Stimulated activated CD8-positive, alpha-beta memory T cell treated with anti-CD3 and anti-CD28 coated beads, Interleukin-7, amount 100 ng/mL, for 48 hours (primary cell): ENCODE results near the gene EPB41.

Experiments
- DNase-seq, 2 donors: peaks; one replicate each; pipeline ENCODE4 v3.0.0-alpha.2; 2020; ENCODE audit warnings: low read depth in 1 of 2; ENCODE audit errors: extremely low read depth in 1 of 2

EPB41 gene

DNA sequence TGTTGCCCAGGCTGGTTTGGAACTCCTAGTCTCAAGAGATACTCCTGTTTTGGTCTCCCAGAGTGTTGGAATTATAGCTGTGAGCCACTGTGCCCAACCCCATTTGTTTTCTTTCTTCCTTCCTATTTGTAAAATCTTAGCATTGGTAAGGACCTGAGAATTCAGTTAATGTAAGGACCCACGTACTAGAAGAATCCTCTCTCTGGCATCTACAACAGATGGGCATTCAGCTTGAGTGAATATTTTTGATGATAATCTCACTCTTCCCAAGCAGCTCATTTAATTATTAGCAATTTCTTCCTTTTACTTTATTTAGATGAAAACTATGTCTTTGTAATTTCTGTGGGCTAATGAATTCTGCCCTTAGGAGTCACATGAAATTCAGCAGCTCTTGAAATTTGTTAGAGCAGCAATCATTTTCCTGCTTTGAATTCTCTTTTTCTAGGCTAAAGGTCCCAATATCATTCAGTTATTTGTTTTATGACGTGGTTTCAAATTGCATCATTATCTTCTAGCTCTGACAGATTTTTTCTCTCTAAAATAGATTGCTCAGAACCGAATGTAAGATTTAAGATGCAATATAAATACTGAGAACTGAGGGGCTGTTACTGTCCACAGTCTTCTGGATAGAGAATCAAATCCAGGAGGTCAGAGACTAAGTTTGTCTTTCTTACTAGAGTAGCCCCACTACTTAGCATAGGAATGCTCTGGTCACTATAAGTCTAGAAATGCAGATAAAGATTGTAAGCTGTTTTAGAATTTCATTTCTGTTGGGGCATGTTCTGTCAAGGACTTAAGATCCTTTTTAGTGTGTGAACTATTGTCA is 59.4 kb downstream of the EPB41 start:
- no peak for DNase-seq

DNA sequence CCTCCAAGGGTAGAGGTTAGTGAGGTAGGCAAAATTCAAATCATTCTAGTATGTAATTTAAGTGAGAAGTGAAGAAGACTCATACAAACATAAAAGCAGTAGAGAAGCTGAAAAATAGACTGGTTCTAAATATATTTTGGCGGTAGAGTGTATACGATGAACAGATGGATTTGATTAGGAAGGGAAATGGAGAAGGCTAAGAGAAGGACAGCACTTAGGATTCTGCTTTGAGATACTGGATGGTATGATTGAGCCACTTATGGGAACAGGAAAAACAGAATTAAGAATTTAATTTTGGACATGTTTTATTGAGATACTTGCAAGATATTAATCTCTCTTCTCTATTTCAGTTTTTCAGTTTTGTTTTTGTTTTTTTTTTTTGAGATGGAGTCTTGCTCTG is 60.1 kb downstream of the EPB41 start:
- no peak for DNase-seq

DNA sequence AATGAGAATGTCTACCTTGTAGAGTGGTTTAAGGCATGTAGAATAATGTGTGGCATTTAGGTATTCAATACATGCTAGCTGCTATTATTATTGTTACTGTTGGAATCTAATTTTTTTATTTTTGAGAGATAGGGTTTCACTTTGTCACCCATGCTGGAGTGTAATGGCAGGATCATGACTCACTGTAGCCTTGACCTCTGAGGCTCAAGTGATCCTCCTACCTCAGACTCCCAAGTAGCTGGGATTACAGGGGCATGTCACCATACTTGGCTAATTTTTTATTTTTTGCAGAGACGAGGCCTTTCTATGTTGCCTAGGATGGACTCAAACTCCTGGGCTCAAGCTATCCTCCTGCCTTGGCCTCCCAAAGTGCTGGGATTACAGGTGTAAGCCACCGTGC is 61.9 kb downstream of the EPB41 start:
- no peak for DNase-seq

DNA sequence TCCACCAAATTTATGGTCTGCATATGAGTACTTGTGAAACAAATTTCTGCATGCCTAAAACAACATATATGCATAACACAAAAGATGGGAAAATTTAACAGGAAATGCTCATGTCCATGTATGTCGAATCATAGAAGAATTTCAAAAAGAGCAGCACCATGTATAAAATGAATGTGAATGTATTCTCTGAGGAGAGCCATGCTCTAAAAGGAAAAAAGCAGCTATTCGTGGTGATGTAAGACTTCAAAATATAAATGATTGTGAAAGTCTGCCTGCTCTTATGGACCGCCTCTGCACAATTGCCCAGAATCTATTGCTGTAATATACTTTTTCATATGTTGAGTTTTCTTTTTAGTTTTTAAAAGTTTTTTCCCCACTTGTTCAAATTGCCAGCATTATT is 66.8 kb downstream of the EPB41 start:
- no peak for DNase-seq

DNA sequence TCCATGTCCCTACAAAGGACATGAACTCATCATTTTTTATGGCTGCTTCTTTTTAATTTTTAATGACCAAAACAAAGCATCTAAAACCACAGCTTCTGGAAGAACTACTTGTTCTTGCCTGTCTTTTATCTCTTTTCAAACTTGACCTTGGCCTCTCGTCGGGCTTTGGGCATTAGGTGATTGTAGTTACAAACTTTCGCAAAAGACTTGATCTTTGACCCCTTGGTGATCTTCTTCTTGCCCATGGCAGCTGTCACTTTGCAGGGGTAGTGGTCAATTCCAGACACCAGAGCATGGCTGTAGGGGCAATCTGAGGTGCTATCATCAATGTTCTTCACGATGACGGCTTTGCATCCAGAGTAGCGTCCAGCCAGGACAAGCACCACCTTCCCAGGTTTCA is 67.8 kb downstream of the EPB41 start:
- no peak for DNase-seq

DNA sequence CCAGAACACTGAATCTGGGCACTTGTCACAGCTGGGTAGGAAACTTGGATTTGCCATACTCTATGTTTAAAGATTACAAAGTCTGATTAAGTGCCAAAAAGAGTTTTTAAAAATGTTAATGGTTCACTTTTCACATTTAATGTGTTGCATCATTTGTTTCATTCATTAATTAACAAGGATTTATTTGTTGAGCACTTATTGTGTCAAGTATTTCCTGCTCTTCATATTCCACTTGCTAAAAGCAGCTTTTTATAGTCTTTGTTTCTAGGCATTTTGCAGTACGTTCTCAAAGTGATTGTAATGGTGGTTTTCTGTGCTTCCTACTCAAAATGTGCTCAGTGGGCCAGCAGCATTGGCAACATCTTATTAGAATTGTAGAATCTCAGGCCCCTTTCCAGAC is 68.7 kb downstream of the EPB41 start:
- no peak for DNase-seq

DNA sequence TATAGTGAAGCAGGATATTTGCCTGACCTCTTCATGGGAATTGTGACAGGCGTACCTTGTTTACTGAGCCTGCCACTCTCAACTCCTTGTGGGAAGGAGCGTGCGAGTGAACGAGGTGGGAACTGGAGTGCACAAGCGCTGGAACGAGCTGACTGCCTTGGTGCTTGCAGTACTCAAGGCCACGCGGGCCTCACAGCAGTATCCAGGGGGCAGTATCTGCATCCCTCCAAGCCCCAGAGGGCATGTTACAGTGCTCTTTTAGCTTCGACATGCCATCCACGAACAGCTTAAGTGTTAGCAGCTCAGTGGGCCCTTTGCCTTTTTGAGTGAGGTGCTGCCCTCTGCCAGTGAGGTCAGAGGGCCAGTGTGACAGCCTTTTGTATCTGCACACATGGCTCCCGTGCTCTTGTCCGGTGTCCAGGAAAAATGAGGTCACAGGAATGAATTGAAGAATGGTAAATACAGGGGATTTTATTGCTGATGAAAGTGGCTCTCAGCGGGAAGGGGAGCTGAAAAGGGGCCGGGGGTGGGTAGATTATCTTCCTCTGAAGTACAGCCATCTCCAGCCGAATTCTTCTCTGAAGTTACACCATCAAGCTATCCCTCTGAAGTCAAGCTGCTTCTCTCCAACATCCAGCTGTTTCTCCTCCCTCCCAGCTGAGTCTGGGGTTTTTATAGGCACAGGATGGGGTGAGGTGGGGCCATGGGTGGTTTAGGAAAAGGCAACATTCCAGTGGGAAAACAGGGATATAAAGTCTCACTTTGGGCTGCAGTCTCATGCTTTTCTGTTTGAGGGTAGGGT is 69.3 kb downstream of the EPB41 start:
- DNase-seq, result no peak

DNA sequence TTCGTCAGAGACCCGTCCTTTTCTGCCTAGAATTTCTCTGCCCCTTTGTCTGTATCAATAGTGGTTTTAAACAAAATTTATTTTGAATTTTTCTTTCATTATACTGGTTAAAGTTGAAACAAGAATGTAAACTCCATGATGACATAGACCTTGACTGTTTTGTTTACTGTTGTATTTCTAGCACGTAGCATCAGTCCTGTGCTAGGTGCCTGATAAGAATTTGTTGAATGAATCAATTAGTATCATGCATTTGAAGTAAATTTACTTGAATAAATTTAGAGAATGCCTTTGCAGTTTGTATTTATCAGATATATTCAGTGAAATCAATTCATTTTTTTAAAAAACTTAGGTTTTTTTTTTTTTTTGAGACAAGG is 69.9 kb downstream of the EPB41 start:
- no peak for DNase-seq

DNA sequence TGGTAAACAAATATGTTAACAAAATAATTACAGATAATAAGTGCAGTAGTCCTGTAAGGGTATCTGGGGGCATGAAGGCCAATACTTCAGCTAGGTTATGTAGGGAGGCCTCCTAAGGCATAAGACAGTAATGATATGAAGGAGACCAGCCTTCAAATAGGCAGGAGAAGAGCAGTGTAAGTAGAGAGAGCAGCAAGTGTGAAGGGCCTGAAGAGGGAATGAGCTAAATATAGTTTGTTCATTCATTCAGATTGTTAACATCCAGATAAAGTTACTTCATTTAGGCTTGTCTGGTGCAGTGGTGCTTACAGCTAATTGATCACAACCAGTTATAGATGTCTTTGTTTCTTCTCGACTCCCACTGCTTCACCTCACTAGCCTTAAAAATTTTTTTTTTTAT is 71.1 kb downstream of the EPB41 start:
- no peak for DNase-seq

DNA sequence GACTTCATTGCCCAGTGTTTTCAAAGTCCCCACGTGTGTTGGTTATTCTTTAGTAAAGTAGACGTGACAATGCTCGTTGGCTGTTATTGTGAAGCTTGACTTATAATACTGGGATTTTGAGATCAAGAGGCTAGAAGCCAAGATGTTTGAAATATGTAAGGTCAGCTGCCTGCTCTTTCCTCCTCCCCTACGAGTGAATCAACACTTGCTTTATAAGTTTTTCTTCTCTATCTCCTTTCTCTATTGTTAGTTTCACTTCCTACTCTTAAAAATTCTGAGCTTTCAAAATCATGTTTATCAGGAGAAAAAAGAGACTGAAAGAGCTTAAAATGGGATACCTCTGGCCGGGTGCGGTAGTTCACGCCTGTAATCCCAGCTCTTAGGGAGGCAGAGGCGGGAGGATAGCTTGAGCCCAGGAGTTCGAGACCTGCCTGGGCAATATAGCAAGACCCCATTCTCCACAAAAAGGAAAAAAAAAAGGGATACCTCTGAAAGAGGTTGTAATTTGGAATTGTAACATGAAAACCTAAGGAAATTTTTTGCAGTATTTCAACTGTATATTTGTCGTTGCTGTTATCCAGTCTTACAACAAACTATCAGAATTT is 72.0 kb downstream of the EPB41 start:
- DNase-seq, result no peak

DNA sequence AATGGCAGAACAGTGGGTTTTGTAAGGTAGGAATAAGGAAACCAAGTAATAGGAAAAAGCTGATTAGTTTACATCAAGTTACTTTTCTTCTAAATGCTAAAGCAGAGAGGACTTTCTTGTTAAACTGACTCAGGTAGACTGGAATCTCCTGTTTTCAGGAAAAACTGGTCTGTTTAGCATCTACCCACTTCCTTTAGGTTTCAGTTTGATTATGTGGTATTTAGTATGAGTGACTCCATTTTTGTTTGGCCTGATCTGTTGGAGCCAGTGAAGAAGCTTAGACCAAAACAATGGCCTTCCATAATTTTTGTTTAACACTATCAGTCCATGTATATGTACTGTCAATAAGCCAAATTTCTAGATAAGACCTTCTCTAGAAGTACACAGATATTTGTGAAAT is 88.4 kb downstream of the EPB41 start:
- DNase-seq, result no peak

DNA sequence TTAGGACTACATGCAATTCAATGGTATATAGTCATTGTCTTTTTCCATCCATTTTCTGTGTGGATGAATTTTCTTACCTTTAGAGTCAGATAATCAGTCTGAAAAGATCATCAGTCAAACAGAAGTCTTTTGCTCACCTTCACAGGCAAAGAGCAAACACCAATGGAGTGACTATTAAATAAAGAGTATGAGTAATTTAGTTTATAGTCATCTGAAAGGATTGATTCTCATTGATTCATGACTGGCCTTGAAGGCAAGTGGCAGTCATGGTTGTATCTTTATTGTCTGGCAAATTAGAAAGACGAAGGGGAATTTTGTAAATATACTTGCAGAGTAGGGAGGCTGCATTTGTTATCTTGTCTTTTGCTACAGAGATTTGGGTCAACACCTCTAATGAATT is 89.9 kb downstream of the EPB41 start:
- no peak for DNase-seq

DNA sequence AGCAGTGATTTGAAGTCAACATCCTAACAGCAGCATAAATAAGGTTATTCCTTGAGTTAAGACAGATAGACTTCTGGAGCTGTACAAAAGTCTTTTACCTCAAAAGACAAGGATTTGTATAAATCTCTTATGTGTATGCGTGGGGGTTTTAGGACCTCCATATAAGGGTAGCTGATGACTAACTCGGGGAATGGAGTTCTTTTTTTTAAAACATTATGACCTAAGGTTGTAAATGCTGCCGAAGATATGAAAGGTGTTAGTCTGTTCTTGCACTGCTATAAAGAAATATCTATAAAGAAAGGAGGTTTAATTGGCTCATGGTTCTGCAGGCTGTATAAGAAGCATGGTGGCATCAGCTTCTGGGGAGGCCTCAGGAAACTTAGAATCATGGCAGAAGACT is 90.4 kb downstream of the EPB41 start:
- no peak for DNase-seq

DNA sequence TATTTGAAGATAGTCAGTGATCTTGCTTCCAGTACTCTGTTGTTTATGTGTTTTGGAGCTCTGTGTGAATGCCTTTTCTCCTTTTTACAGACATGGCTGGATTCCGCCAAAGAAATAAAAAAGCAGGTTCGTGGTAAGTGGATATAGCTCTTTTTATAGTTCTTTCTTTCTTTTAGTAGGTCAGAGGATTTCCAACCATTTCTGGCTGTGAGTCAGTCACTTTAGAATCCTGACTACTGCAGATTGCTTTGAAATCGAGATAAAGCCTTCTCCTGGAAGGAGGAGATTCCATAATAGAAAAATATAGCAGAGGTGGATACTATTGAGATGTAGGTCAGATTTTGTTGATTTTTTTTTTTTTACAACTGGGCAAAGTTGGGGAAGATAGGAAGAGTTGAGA is 97.4 kb downstream of the EPB41 start:
- no peak for DNase-seq

DNA sequence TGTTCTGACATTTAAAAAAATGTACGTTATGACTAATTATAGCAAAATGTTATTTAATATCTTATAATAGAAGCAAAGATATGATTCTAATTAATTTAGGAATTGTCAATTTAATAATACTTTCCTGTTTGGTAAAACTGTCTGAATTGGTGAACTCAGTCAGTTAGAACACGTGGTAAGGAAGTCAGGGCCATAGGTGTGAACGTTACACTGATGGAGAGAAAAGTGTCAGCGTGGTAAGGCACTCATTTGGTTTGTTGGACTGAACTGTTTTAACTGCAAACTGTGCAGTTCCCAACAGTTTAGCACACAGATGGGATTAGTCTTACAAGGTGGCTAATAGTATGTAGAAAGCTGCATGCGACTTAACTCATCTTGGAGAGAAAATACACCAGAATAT is 102.9 kb downstream of the EPB41 start:
- no peak for DNase-seq

DNA sequence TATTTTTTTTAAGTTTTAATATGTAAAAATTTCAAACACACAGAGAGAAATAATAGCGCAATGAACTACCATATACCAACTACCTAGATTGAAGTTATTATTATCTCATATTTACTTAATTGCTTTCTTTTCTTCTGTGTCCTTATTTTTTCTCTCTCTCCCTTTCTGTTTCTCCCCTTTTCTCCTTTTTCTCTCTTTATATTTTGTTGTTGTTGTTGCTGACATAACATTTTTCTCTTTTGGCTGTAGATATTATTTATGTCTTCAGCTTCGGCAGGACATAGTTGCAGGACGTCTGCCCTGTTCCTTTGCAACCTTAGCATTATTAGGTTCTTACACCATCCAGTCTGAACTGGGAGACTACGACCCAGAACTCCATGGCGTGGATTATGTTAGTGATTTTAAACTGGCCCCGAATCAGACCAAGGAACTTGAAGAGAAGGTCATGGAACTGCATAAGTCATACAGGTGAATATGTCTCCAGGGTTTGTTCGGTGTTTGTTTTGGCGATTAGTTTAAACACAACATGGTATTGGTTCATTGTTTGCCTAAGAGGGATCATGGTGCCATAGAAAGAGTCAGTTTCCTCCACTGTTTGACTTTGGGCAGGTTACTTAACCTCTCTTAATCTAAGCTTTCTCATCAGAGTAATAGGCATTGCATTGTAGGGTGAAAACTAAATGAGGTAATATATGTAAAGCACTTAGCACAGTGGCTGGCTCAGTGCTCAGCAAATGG is 103.8 kb downstream of the EPB41 start:
- no peak for DNase-seq

DNA sequence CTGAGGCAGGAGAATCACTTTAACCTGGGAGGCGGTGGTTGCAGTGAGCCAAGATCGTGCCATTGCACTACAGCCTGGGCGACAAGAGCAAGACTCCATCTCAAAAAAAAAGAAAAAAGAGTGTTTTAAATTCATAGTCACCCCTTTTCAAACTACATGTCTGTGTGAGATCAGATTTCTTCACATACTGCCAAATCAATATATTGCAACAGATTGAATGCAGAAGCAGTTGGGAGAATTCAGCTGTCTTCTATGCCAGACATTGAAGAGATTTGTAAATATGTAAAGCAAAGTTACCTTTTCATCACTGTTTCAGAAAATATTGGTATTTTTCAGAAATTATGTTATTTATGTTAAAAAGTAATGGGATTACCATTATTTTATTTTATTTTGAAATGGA is 108.3 kb downstream of the EPB41 start:
- no peak for DNase-seq

DNA sequence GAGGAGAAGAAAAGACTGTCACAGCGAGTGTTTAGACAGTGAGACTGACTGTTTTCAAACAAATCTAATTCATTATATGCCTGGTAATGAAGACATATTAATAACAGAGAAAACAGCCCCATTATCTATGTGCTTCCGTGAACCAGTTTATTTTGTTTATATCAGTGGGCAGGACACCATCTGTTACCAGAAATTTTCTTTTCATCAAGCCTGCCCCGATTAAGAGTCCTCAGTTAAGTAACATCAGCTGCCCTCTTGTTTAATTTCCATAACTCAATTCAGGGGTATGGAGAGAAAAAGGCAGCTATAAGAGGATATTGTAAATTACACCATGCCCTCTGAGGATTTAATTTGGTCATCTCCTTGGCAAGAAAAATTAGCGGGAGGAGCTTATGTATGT is 115.3 kb downstream of the EPB41 start:
- no peak for DNase-seq

DNA sequence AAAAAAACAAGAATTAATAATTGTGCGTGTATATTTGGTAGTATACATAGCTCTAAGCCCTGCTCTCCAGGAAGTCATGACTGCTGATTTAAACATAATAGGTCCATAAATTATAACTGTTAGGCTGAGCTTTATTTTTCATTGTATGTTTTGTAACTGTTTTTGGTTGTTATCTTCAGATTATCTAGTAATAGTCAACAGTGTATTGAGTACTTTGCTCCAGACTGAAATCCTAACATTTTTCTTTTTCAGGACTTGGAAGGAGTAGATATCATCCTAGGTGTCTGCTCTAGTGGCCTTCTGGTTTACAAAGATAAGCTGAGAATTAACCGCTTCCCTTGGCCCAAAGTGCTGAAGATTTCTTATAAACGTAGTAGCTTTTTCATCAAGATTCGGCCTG is 118.5 kb downstream of the EPB41 start:
- no peak for DNase-seq

DNA sequence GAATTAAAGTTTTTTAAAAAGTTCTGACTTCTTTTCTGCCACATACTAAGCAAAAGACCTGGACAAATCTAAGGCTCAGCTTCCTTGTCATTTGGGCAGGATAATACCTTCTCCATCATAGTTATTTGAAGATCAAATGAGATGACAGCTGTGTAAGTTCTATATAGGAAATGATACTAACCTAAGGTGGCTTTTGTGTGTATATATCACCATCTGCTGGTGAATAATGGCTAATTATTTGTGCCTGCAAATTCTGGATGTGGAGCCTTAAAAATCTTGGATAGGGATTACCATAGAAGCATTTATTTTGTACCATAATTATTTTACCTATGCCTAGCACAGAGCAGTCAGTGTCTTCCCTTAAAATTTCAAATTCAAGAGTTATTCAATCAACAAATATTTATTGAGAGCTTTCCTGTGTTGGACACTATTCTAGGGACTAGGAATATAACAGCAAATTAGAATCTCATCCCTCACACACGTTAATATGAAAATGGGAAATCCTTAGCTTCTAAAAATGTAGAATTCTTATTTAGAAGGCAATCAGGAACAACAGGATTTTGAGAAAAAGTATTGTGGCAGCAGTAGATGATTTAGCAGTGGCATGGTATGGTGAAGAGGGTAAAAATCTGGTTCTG is 119.6 kb downstream of the EPB41 start:
- no peak for DNase-seq
